ENCODE results near the gene PTPRD.

Gene PTPRD

DNA sequence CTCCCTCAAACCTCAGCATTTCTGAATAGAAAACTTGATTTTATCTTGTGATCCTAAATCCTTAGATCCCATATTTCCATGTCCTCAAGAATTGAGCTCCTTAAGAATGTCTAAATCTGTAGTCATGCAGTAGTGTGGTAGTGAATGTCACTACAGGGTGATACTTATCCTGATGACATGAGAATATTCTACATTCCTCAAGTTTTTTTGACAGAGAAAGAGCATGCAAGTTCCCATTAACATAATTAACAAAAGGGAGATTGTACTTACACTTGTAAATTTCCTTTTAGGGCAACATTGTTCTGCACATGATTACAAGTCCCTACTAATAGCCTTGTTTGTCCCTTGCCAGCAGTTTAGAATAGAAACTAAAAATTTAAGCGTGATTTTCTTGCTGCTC, 352.3 kb downstream of the PTPRD start:
- DNase-seq: no peak

DNA sequence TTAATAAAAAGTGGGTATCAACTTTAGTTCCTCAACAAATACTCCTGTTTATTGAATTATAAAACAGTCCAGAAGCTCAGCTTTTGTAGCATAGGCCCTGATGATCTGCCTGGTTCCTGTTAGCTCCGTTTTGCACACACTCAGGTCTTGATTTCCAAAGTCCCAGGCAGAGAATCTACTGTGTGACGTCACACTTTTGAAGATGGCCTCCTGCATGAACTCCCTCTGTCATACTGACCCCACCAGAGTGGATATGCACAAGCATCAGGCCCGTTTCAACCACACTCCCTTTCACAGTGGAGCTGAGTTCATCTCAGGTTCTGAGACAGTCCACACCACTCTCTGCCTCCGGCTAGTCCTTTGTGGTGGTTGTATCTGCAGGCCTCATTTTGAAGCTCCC, 353.1 kb downstream of the PTPRD start:
- no peak for DNase-seq

GRCh38 chr9:10255758-10256157, 357.0 kb downstream of the PTPRD start:
- DNase-seq: no peak

DNA sequence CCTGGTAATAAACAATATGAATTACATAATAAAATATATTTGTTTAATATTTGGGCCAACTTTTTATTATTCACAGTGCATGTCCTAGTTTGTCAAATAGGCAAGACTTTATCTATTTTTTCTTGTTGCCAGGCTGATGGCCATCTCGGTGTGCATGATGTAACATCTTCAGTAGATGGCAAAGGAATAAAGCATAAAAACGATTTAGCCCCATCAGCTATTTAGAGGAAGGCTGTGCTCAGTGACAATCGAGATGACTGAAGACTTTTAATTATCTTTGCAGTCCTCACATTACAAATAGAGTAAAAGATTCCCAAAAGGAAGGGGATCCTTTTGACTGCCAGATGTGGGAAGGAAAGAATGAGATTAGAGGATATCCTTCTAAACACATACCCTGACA, 358.5 kb downstream of the PTPRD start:
- DNase-seq: no peak

- no peak for DNase-seq
Measured at GRCh38 chr9:10253341-10253740, 359.5 kb downstream of the PTPRD start.

DNA sequence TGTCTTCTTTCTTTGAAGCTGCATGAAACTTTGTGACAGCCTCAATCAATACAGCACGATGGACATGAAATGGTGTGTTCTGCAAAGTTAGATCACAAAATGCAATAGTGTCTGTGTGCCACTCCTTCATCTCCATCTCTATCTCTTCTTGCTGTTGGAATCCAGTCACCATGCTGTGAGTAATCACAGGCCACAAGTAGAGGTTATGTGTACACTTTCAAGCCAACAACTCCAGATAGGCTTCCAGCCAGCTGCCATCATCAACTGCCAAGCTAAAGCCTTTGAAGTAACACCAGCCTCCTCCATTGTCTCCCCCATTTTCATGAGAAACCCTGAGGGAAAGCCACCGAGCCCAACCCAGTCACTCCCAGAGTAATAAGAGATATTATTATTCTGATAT, 360.6 kb downstream of the PTPRD start:
- DNase-seq: no peak

DNA sequence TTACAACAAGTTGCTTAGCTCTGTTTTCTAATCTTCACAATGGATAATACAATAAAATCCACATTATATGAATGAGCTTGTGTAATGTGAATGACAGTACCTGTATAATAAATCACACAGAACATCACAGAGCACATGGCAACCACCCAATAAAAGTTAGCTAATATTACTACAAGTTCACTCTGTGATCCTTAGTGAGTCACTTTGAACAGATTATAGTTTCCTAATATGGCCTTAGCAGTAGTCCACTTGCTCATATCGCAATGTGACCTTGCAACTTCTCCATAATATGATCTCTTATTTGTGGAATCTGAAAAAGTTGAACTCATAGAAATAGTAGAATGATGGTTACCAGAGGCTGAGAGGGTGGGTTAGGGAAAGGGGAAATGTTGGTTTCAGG, 361.3 kb downstream of the PTPRD start:
- DNase-seq: no peak

DNA sequence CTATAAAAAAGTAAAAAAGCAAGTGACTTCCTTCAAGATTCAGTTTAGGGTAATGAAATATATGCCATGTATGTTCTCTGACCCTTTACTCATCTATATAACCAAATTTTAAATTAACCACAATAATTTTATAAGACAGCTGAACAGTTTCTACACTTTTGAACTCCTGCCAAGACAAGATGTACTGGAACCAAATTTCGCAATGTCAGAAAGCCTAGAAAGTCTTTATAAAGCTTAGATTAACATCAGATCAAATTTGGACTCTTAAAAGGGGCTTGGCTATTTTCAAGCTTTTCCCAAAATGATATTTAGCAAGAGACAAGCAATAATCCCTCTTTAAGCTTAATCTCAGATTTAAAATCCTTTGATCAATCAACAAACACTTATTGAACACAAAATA, 362.6 kb downstream of the PTPRD start:
- no peak for DNase-seq

GRCh38 chr9:10248890-10249289, 363.9 kb downstream of the PTPRD start:
- no peak for DNase-seq

GRCh38 chr9:10242255-10242654, 370.5 kb downstream of the PTPRD start:
- DNase-seq: no peak

DNA sequence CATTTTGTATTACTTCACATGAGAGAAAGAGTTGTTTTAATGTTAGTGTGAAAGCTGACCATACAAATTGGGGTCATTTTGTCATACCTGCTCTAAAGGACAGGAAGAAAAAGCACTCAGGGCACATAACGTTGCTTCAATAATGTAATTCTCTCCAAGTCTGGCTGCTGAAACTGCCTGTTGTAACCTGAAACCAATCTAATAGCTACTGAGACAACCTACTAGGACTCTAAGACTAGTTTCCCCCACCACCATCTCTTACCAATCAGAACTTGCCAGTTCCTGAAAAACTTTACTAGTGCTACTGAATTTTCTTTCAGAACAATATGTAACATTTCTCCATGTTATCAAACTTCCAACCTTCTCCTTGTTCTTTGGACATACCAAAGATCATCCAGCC, 374.7 kb downstream of the PTPRD start:
- no peak for DNase-seq

DNA sequence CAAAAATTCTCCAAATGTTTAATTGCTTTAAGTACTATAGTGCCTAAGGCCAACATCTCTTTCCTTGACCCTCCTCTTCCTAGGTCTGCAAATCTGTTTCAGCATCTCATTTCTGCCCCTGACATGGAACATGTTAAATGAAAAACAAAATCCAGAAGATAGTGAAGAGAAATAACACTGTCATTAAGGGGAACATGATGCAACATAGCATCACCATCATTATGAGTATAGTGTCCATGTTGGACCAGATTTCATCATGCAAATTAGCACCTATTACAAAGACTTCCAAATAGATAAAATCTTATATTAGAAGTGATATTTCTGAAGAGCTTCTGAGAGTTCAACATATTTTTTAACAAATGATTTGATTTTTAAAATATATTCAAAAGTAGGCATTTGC, 375.2 kb downstream of the PTPRD start:
- DNase-seq: no peak

DNA sequence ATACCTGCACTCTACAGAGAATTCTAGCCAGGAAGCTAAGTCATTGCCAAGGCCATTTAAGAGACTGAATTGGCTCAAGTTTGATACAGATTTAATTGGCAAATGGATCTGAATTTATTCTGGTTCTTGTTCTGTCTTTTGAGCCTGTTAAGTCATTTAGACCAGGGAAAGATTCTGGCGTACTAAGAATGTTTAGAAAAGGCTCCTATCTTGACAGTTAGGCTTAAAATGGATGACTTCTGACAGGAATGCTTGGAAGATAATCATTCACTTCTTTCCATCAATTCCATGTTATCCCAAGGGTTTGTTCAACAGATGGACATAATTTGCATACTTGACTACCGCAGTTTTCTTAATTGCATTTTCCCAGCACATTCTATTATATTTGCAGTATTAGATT, 376.6 kb downstream of the PTPRD start:
- DNase-seq: no peak

GRCh38 chr9:10235376-10235775, 377.4 kb downstream of the PTPRD start:
- DNase-seq: no peak

DNA sequence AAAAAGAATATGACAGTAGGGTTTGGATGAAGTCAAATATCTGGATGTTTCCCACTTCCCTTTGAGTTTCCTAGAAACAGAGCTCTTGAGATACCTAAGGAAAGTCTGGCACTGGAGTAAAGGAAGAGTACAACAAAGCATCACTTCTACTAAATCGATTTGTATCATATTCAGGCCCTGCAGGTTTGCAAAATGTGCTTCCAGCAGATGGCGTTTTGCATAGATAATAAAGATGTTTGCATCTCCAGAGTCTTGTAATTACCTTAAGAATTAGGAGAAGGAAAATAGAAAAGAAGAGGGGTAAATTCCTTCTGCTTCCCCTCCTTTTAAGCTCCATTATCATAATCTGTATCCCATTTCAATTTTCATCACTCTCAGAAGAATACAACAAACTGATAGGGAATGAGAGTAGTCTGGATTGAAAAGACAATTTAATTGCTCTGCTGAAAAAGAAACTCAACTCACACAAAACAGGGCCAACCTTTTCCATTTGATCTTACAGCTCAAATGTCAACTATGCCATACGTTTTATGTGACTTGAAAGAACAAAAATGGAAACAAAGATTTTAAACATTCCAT, 380.4 kb downstream of the PTPRD start:
- DNase-seq: no peak

DNA sequence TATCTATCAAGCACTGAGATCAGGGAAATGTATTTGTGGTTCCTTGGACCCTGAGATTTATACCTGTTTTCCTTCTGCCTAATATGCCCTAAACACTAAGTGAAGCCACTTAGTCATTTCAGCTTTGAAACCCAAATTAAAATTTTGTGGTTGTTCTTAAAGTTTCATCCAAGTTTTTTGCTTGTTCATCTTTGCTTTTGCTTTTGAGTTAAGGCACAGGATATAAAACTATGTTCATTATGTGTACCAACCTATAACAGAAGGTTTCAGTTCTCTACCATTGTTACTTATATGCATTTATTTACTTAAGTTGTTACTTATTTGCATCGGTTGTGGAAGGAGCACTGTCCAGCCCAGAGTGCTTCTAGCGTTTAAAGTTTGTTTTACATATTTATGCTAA, 382.3 kb downstream of the PTPRD start:
- no peak for DNase-seq

DNA sequence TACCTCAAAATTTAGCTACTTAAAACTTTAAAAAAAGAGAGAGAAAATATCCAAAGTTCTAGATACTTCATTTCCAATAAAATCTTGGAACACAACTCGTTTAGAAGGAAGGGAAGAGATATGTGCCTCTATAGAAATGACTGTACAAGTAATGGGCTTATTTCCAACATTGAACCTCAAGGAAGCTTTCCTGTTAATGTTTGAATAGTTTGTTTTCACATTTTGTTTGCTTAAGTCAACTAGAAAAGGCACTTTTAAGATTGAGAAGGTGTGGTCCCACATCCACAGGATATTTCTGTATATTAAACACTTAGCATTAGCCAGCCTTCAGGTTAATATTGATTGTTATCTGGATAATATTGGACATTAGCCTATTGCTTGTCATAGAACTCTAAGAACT, 384.7 kb downstream of the PTPRD start:
- no peak for DNase-seq

- DNase-seq: no peak
Measured at GRCh38 chr9:10226996-10227395, 385.8 kb downstream of the PTPRD start.

DNA sequence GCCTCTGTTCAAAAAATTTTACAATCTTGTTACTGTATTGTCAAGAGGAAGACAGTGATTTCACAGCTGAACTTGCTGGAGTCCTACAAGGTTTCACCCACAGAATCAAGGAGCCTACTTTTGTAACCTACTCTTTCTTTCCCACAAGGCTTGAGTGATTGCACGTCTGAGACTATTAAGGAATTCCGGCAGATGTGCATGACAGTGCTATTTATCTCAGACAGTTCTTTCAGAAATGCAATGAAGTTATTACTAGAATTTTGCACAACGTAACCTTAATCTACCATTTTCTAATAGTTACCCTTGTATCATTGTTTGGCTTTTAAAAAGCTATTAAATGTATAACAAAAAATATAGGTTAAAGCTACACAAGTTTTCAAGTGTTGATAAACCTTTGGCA, 400.1 kb downstream of the PTPRD start:
- DNase-seq: no peak

DNA sequence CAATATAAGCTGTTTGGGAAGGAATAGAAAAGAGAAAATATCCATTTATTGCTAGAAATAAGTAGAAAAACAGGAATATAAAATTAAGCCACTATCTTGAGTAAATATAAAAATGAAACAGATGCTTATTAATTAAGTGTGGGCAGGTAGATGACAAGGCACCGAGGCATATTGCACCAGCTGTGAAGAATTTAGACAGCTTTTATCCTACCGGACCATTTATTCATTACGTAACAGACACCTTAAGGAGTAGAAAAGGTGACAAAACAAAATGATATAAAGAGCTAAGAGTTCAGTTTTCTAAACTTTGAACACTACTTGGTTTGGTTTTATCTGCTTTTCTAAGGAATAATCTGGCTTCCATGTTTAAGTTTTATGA, 404.1 kb downstream of the PTPRD start:
- DNase-seq: peak; percentile 11

DNA sequence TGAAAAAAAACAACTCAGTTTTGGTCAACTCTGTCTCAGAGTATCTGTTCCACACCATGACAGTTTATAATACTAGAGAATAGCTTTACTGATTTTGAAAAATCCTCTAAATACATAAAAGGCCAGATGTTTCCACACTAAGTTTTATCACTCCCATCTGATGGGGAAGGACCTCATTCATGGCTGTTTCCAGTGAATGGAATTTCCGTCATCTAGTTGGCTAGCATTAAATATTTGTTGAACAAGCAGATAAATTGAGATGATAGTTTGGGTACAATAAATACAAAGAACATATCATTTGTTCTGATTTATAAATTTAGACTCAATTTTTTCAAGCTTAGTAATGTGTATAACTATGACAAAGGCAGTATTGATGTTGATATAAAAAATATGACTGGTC, 408.5 kb downstream of the PTPRD start:
- no peak for DNase-seq

DNA sequence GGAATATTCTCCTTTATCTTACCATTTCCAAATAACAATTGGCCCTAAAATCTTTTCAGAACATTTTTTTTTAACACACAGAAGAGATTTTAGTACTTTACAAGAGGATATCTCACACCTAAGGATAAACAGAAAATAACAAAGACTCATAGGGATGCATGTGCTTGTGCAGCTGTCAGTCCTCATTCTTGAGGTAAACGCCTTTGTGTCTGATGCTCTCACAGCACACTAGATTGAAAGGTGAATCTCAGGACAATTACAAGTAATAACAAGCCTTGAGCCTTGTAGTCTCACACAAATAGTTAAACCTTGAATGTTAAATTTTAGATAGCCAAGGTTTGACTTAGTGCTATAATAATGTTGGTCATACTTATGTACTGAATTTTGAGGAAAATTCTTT, 439.2 kb downstream of the PTPRD start:
- no peak for DNase-seq

DNA sequence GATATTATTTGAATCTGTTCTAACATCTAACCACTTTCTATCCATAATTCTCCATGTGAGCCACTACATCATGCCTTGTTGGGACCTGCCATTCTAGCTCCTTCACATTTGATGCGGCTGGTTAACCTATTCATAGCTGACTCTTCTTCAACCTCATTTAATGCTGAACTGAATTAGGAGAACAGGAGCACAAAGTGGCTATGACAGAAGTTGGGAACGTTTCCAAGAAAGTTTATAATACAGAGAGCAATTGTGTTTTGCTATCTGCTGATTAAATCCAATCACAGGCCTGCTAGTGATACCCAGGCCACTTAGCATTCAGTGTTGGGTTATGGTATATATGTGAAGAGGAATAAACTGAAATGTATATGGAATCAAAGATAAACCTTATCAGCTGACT, 440.3 kb downstream of the PTPRD start:
- no peak for DNase-seq

GRCh38 chr9:10168241-10168640, 444.6 kb downstream of the PTPRD start:
- DNase-seq: no peak

DNA sequence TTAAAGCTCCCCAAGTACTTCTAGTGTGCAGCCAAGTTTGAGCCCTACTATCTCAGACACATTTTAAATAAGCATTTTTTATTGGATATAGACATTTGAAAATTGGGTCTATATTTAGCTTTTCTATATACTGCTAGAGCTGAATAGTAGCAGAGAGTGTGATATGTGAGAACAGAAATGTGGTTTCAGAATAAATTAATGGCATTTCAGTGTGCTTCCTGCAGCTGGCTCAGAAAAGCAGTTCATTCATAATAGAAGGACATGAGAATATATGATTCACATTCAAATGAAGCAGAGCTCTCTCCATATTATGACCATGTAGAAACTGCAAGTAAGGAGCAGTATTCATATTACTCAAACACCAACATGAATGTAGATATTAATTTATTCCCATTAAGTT, 464.0 kb downstream of the PTPRD start:
- DNase-seq: no peak
